Endodermal cell (in vitro differentiated cells): ENCODE results near the gene SLC66A1. TPM values are rescaled to one million over a fixed set of nuclear protein-coding genes. Genes with fewer than 3 reads are reported as not detected.
"Not testable (repeated sequence)": the region's sequence is repeated elsewhere in the genome, so short reads cannot be mapped to it uniquely, and the experiment has no call there.

Experiments
- DNase-seq: peaks from one replicate; pipeline ENCODE4 v3.0.0-alpha.2; 2017
- H3K27ac ChIP-seq: 2 replicates; pipeline ENCODE4 v1.5.1; 2013; ENCODE audit warnings: mild to moderate bottlenecking, low read depth, low read length, moderate library complexity
- H3K27me3 ChIP-seq: 2 replicates; pipeline ENCODE4 v1.6.1; 2013; ENCODE audit warnings: mild to moderate bottlenecking, low read length, moderate library complexity; ENCODE audit not compliant: insufficient read depth, control insufficient read depth, poor library complexity, severe bottlenecking
- H3K36me3 ChIP-seq: 2 replicates; pipeline ENCODE4 v1.7.0; 2013; ENCODE audit warnings: mild to moderate bottlenecking, low read length, moderate library complexity; ENCODE audit not compliant: control insufficient read depth, insufficient read depth
- H3K4me1 ChIP-seq: one replicate; pipeline ENCODE4 v1.7.0; 2013; ENCODE audit warnings: low read length; ENCODE audit not compliant: control insufficient read depth, insufficient read depth
- H3K4me3 ChIP-seq: 2 replicates; pipeline ENCODE4 v1.5.1; 2013; ENCODE audit warnings: mild to moderate bottlenecking, low read length, moderate library complexity
- H3K9ac ChIP-seq: 2 replicates; pipeline ENCODE4 v1.6.1; 2013; ENCODE audit warnings: mild to moderate bottlenecking, low read length, moderate library complexity; ENCODE audit not compliant: poor library complexity, severe bottlenecking; ENCODE audit errors: extremely low read depth
- H3K9me3 ChIP-seq: 2 replicates; pipeline ENCODE4 v1.6.1; 2013; ENCODE audit warnings: mild to moderate bottlenecking, low read length, moderate library complexity; ENCODE audit not compliant: control insufficient read depth
- H3K27ac Mint-ChIP-seq: 2 replicates; pipeline ENCODE4 v1.8.0; 2020; ENCODE audit warnings: mixed read lengths
- H3K27me3 Mint-ChIP-seq: 2 replicates; pipeline ENCODE4 v1.8.0; 2021; ENCODE audit warnings: mild to moderate bottlenecking, mixed read lengths; ENCODE audit not compliant: insufficient read depth
- H3K36me3 Mint-ChIP-seq: 2 replicates; pipeline ENCODE4 v1.8.0; 2020; ENCODE audit warnings: low read depth, mixed read lengths
- H3K4me1 Mint-ChIP-seq: 2 replicates; pipeline ENCODE4 v1.8.0; 2020; ENCODE audit warnings: mixed read lengths
- H3K4me3 Mint-ChIP-seq: 2 replicates; pipeline ENCODE4 v1.8.0; 2020; ENCODE audit warnings: mild to moderate bottlenecking, moderate library complexity, mixed read lengths
- H3K9me3 Mint-ChIP-seq: 2 replicates; pipeline ENCODE4 v1.8.0; 2020; ENCODE audit warnings: mild to moderate bottlenecking, mixed read lengths
- CTCF ChIP-seq: fragments of 200-600 bp; sonication (generic); conservative IDR thresholded peaks from 2 replicates; pipeline ENCODE4 v1.5.0; 2021; ENCODE audit warnings: antibody characterized with exemption, mild to moderate bottlenecking
- WGBS, 2 experiments: methylation state at CpG; one replicate each; pipeline versions ENCODE4 v1.1.5 to v1.1.7; 2013; ENCODE audit warnings: missing lambda C conversion rate in 2 of 2, mixed read lengths in 1 of 2; ENCODE audit not compliant: insufficient coverage in 1 of 2, insufficient read length in 1 of 2; 5-methylcytosine and 5-hydroxymethylcytosine counted together
- total RNA-seq, 2 donors: library from RNA; stranded (reverse); fragmentation: NEBNext Ultra II Directional in 1 of 2; extraction: Animal tissue kit (Norgen Biotek cat#: 25700) in 1 of 2; gene quantifications; 2 replicates in 1 of 2; 3 replicates in 1 of 2; pipeline ENCODE4 v1.2.1, GENCODE V29; 2021

The SLC66A1 gene
- total RNA-seq, 2 donors from 2014 or later: 20.8 to 22.6 TPM

DNA sequence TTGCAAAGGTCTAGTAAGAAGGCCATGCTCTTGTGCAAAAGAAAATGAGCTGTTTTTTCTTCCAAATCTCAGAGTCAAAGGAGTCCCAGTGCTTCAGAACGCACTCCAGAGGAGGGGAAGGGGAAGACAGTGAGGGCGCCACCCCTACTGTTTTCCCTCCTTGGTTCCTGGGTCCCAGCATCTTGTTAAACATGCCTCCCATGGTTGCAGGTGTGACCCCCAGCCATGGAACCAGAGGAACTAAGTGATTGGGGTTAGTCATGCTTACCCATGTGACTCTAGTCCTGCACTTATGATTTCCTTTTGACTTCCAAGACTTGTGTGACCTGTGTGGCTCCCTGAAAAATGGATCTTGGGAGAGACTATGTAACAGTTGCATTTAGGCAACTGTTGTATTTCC lies 17.5 kb upstream of the SLC66A1 start:
- Mint-ChIP-seq H3K27me3 (peaks cover 13% of the 10 kb centered on the region), H3K9me3 (peaks cover 52% of the 10 kb centered on the region), H3K27ac (no peak overlapping the region), H3K4me1 (no peaks in the 10 kb centered on the region), H3K4me3 (no peak overlapping the region), H3K36me3 (peaks cover 30% of the 10 kb centered on the region)
- Histone ChIP-seq H3K27me3 (peaks cover 9% of the 10 kb centered on the region), H3K27ac (no peak overlapping the region), H3K9ac (no peak overlapping the region), H3K4me3 (no peak overlapping the region), H3K9me3 (peaks cover 43% of the 10 kb centered on the region), H3K36me3 (no peaks in the 10 kb centered on the region), H3K4me1 (no peaks in the 10 kb centered on the region)
- WGBS, 2 experiments: 90 to 95% methylated on average over 2 of the region's 2 CpGs
- TF ChIP-seq CTCF: no peak
- DNase-seq: no peak

DNA sequence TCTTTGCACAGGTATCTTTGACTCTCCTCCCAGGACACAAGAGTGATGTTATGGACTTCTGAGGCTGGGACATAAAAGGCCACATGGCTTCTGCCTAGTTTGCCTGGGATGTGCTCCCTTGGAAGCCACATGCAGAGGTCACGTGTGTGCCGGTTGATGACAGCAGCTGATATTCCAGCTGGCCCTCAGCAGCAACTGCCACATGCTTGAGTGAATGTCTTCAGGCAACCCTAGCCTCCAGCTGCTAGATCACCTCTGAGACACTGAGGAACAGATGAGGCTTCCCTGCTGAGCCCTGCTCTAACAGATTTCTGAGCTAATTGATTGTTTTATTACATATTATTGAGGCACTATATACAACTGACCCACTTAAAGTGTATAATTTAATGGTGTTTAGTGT lies 11.9 kb upstream of the SLC66A1 start:
- H3K27ac Mint-ChIP-seq: peak overlapping the region; percentile 17
- H3K27me3 Mint-ChIP-seq: peaks cover 2% of the 10 kb centered on the region
- Histone ChIP-seq H3K36me3 (peaks cover 24% of the 10 kb centered on the region), H3K4me3 (no peak overlapping the region), H3K4me1 (no peaks in the 10 kb centered on the region), H3K9ac (no peak overlapping the region), H3K27me3 (no peaks in the 10 kb centered on the region), H3K9me3 (peaks cover 8% of the 10 kb centered on the region), H3K27ac (no peak overlapping the region)
- H3K36me3 Mint-ChIP-seq: peaks cover 61% of the 10 kb centered on the region
- H3K4me3 Mint-ChIP-seq: no peak overlapping the region
- H3K4me1 Mint-ChIP-seq: no peaks in the 10 kb centered on the region
- peaks cover 28% of the 10 kb centered on the region for H3K9me3 Mint-ChIP-seq
- DNase-seq: no peak
- 89% methylated on average over 2 of the region's 2 CpGs; no CpG with 5 or more reads in 1 of the 2 experiments for WGBS, 2 experiments
- no peak for TF ChIP-seq CTCF

DNA sequence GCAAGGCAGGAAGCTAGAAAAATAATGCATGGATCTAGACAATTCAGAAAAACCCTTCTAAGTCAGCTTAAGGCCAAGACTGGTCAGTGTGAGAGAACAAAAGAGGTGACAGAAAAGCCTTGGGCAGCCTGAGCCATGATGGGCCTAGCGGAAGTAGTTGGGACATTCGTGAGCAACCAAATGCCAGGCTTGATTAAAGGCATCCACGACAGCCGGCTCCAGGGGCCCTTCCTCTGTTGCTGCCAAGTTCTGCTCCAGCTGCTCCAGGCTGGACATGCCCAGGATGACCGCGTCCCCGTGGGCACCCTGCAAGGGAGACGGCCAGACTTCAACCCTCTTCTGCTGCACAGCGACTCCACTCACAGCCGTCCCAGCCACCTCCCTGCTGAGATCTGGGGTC lies 8.0 kb upstream of the SLC66A1 start:
- not testable (repeated sequence) for H3K4me3 Mint-ChIP-seq, H3K27me3 ChIP-seq, DNase-seq, H3K4me3 ChIP-seq, H3K9me3 Mint-ChIP-seq, H3K9me3 ChIP-seq, H3K27me3 Mint-ChIP-seq, H3K9ac ChIP-seq, H3K4me1 Mint-ChIP-seq, H3K27ac Mint-ChIP-seq, H3K27ac ChIP-seq, H3K4me1 ChIP-seq
- peaks cover 72% of the 10 kb centered on the region for H3K36me3 Mint-ChIP-seq
- 93 to 100% methylated on average over 3 to 10 of the region's 10 CpGs for WGBS, 2 experiments
- peaks cover 59% of the 10 kb centered on the region for H3K36me3 ChIP-seq

GRCh38 chr1:19305880-19306279 lies 6.2 kb upstream of the SLC66A1 start:
- H3K9me3 ChIP-seq: no peaks in the 10 kb centered on the region
- TF ChIP-seq CTCF: no peak
- H3K9ac ChIP-seq: no peak overlapping the region
- H3K4me1 ChIP-seq: peaks cover 3% of the 10 kb centered on the region
- Mint-ChIP-seq H3K4me3 (no peak overlapping the region), H3K9me3 (no peaks in the 10 kb centered on the region), H3K36me3 (peaks cover 62% of the 10 kb centered on the region), H3K27ac (no peak overlapping the region), H3K27me3 (no peaks in the 10 kb centered on the region), H3K4me1 (peaks cover 1% of the 10 kb centered on the region)
- no peaks in the 10 kb centered on the region for H3K27me3 ChIP-seq
- no peak overlapping the region for H3K4me3 ChIP-seq
- H3K27ac ChIP-seq: no peak overlapping the region
- peaks cover 59% of the 10 kb centered on the region for H3K36me3 ChIP-seq
- 90 to 96% methylated on average over 3 to 11 of the region's 11 CpGs for WGBS, 2 experiments
- DNase-seq: no peak
